H7 (cell line): ENCODE results near the gene TRIM50. TPM values are rescaled to one million over a fixed set of nuclear protein-coding genes. Genes with fewer than 3 reads are reported as not detected.
"Not testable (repeated sequence)": the region's sequence is repeated elsewhere in the genome, so short reads cannot be mapped to it uniquely, and the experiment has no call there.

Source experiments
- DNase-seq: peaks from one replicate; pipeline ENCODE4 v3.0.0; 2012
- H3K27me3 ChIP-seq: 2 replicates; pipeline ENCODE4 v1.6.0; 2011; ENCODE audit warnings: mild to moderate bottlenecking, low read length; ENCODE audit not compliant: control insufficient read depth, insufficient read depth
- H3K36me3 ChIP-seq: replicated peaks from 2 replicates; pipeline ENCODE4 v1.5.1; 2011; ENCODE audit warnings: low read length; ENCODE audit not compliant: control insufficient read depth, insufficient read depth
- H3K4me3 ChIP-seq: 2 replicates; pipeline ENCODE4 v1.5.1; 2011; ENCODE audit warnings: low read depth, mild to moderate bottlenecking, control low read depth, low read length, moderate library complexity; ENCODE audit not compliant: insufficient read depth
- total RNA-seq: library from RNA; depleted of rRNA; stranded (reverse); fragments of >200 nt; shearing (Covaris generic); gene quantifications from 2 replicates; pipeline ENCODE4 v1.2.3, GENCODE V29; 2014; rRNA removed

The TRIM50 gene
- 0.11 TPM in 1 of 2 replicates, not detected in the other for total RNA-seq

GRCh38 chr7:73327922-73328321 lies at the start of gene TRIM50, which contains the start of gene FKBP6:
TSS of gene TRIM50 (minus strand) at chr7:73328082. CDS start at chr7:73324787, 3,295 bp downstream.
TSS of gene FKBP6 (plus strand) at chr7:73328161. CDS start at chr7:73328429, 268 bp downstream.
- H3K36me3 ChIP-seq, H3K4me3 ChIP-seq, DNase-seq, H3K27me3 ChIP-seq: not testable (repeated sequence)

- no peaks in the 10 kb centered on the region for H3K27me3 ChIP-seq
- no peak overlapping the region for H3K4me3 ChIP-seq
- no peak for DNase-seq
- no peaks in the 10 kb centered on the region for H3K36me3 ChIP-seq
Observed at GRCh38 chr7:73376671-73377412, 49.0 kb upstream of the TRIM50 start.

DNA sequence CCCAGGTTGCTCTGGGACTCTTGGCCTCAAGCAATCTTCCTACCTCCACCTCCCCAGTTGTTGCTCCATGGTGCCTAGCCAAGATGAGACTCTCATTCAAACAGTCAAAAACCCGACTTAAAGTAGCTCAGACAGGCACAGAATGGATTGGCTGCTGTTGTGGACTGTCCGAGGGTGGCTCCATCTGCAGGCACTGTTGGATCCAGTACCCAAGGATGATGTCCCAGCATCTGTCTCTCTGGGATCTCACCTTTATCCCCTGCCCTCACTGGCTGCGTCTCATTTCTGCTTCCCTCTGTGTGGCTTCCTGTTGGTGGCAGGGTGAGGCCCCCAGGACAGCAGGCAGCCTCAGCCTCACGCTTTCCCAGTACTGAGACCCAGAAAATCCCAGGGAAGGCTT lies 48.4 kb upstream of the TRIM50 start:
- not testable (repeated sequence) for DNase-seq, H3K27me3 ChIP-seq, H3K4me3 ChIP-seq, H3K36me3 ChIP-seq

DNA sequence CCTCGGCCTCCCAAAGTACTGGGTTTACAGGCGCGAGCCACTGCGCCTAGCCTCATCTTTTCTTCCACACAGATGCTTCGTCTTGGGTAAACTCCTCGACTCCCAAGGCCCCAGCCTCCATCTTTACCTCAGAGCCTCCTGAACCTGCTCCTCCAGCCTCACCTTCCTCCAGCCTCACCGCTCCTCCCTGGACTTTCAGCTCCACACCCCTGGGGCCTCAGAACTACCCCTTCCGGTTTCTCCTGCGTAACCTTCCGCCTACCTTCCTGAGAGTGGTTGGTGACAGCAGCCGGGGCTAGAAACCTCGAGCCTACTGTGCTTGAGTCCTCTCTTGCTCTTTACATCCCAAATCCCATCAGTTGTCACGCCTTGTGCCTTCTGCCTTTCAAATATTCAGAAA lies 45.9 kb upstream of the TRIM50 start:
- Histone ChIP-seq H3K4me3 (no peak overlapping the region), H3K27me3 (no peaks in the 10 kb centered on the region), H3K36me3 (no peaks in the 10 kb centered on the region)
- DNase-seq: no peak

DNA sequence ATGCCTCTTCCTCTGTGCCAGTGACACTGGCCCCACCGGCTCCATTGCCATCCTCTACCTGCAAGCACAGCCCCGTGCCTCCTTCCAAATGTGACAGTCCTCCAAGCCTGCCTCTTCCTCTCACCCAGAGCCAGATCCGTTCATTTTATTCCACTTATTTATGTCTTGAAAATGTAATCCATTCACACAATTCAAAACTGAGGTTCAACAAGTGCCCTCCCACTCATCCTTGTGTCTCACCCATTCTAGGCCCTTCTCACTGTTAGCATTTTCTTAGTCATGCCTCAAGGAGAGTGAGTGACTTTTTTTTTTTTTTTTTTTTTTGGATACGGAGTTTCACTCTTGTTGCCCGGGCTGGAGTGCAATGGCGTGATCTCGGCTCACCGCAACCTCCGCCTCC lies 41.7 kb upstream of the TRIM50 start:
- no peak overlapping the region for H3K4me3 ChIP-seq
- DNase-seq: no peak
- H3K36me3 ChIP-seq: no peaks in the 10 kb centered on the region
- no peaks in the 10 kb centered on the region for H3K27me3 ChIP-seq

DNA sequence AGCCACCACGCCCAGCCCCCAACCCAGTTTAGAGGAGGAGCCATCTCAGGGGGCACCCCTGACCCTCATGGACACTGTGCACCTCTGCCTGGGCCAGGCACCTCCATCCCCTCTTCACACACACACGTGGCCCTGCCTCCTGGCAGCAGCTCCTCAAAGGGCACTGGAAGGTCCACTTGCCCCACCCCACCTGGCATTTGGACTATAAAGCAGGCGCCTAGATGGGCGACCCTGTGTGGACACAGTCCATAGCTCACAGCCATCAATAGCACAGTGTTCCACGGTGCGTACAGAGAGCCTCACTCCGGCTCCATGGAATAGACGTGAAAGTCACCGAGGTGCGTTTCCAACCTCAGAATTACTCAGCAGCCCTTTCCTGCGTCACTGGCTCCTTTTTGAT lies 41.1 kb upstream of the TRIM50 start:
- no peak for DNase-seq
- Histone ChIP-seq H3K27me3 (no peaks in the 10 kb centered on the region), H3K36me3 (no peaks in the 10 kb centered on the region), H3K4me3 (no peak overlapping the region)

- H3K4me3 ChIP-seq: no peak overlapping the region
- H3K36me3 ChIP-seq: no peaks in the 10 kb centered on the region
- peak; percentile 44 for DNase-seq
- H3K27me3 ChIP-seq: no peaks in the 10 kb centered on the region
Observed at GRCh38 chr7:73366990-73367389, 39.1 kb upstream of the TRIM50 start.

GRCh38 chr7:73366127-73366526 lies 38.2 kb upstream of the TRIM50 start:
- Histone ChIP-seq H3K36me3 (no peaks in the 10 kb centered on the region), H3K4me3 (no peak overlapping the region), H3K27me3 (no peaks in the 10 kb centered on the region)
- no peak for DNase-seq

- Histone ChIP-seq H3K36me3 (no peaks in the 10 kb centered on the region), H3K4me3 (no peak overlapping the region), H3K27me3 (no peaks in the 10 kb centered on the region)
- DNase-seq: no peak
Observed at GRCh38 chr7:73364006-73364728, 36.3 kb upstream of the TRIM50 start.

GRCh38 chr7:73363225-73364005 lies 35.5 kb upstream of the TRIM50 start:
- H3K4me3 ChIP-seq: no peak overlapping the region
- H3K27me3 ChIP-seq: no peaks in the 10 kb centered on the region
- H3K36me3 ChIP-seq: no peaks in the 10 kb centered on the region
- DNase-seq: no peak

GRCh38 chr7:73360590-73360989 lies 32.7 kb upstream of the TRIM50 start:
- not testable (repeated sequence) for DNase-seq, H3K27me3 ChIP-seq, H3K36me3 ChIP-seq, H3K4me3 ChIP-seq

- Histone ChIP-seq H3K27me3 (no peaks in the 10 kb centered on the region), H3K36me3 (no peaks in the 10 kb centered on the region), H3K4me3 (no peak overlapping the region)
- no peak for DNase-seq
Observed at GRCh38 chr7:73359746-73360375, 32.0 kb upstream of the TRIM50 start.

GRCh38 chr7:73359306-73359705 lies 31.4 kb upstream of the TRIM50 start:
- H3K27me3 ChIP-seq: no peaks in the 10 kb centered on the region
- no peak for DNase-seq

GRCh38 chr7:73358590-73359275 lies 30.9 kb upstream of the TRIM50 start:
- DNase-seq: no peak
- no peaks in the 10 kb centered on the region for H3K36me3 ChIP-seq
- H3K4me3 ChIP-seq: no peak overlapping the region
- no peaks in the 10 kb centered on the region for H3K27me3 ChIP-seq

More at GRCh38 chr7:73359306-73359705, 31.4 kb upstream of the TRIM50 start:
- Histone ChIP-seq H3K36me3 (no peaks in the 10 kb centered on the region), H3K4me3 (no peak overlapping the region)
